Measurements from ENCODE around the gene OR8A1.

Gene OR8A1

GRCh38 chr11:124612045-124612444 is 42.2 kb downstream of the OR8A1 start:
- no peak overlapping the region for H3K4me3 ChIP-seq
- peaks cover 30% of the 10 kb centered on the region for H3K4me1 ChIP-seq
- H3K27me3 ChIP-seq = no peaks in the 10 kb centered on the region
- TF ChIP-seq Cebpa-rat (IDR thresholded peaks at IDR 0.05) = no peak
- no peaks in the 10 kb centered on the region for H3K9me3 ChIP-seq
- no peaks in the 10 kb centered on the region for H4K20me1 ChIP-seq
- no peaks in the 10 kb centered on the region for H3K36me3 ChIP-seq
- 0 out of 2 replicates have a peak overlapping the region, but pooled peaks have one; percentile 8 for H3K27ac ChIP-seq
- H3K9ac ChIP-seq = no peak overlapping the region
- peak overlapping the region; percentile 67 for H3K4me2 ChIP-seq

- TF ChIP-seq Cebpa-rat (IDR thresholded peaks at IDR 0.05) = no peak
- Histone ChIP-seq H3K36me3 (no peaks in the 10 kb centered on the region), H3K27ac (0 out of 2 replicates have a peak overlapping the region, but pooled peaks have one; percentile 8), H3K9ac (no peak overlapping the region), H4K20me1 (no peaks in the 10 kb centered on the region), H3K9me3 (no peaks in the 10 kb centered on the region), H3K4me1 (peaks cover 30% of the 10 kb centered on the region), H3K4me2 (peak overlapping the region; percentile 67), H3K27me3 (no peaks in the 10 kb centered on the region), H3K4me3 (no peak overlapping the region)
Observed at GRCh38 chr11:124612567-124613246, 42.9 kb downstream of the OR8A1 start.

- no peak overlapping the region for H3K9ac ChIP-seq
- no peak overlapping the region for H3K4me2 ChIP-seq
- H3K27me3 ChIP-seq = no peaks in the 10 kb centered on the region
- H4K20me1 ChIP-seq = peaks cover 11% of the 10 kb centered on the region
- no peaks in the 10 kb centered on the region for H3K9me3 ChIP-seq
- no peaks in the 10 kb centered on the region for H3K36me3 ChIP-seq
- no peak overlapping the region for H3K27ac ChIP-seq
- H3K4me3 ChIP-seq = no peak overlapping the region
- H3K4me1 ChIP-seq = peaks cover 15% of the 10 kb centered on the region
- TF ChIP-seq Cebpa-rat (IDR thresholded peaks at IDR 0.05) = no peak
Observed at GRCh38 chr11:124618863-124619262, 49.1 kb downstream of the OR8A1 start.

Data from BLaER1 (cell line).